Spleen (tissue), 11 donors: ENCODE results near the gene RUSC2. TPM values are rescaled to one million over a fixed set of nuclear protein-coding genes. Genes with fewer than 3 reads are reported as not detected.
"Not testable (repeated sequence)": the region's sequence is repeated elsewhere in the genome, so short reads cannot be mapped to it uniquely, and the experiment has no call there.

Experiments
- DNase-seq: peaks from one replicate; pipeline ENCODE4 v3.0.0-alpha.2; 2020
- H3K27ac ChIP-seq, 8 donors: fragments of 200-600 bp; sonication (generic) in 7 of 8; 1 replicate in 4 of 8; 2 replicates in 4 of 8; pipeline versions ENCODE4 v1.5.0 to v1.8.0; 2016 to 2021; ENCODE audit warnings: inconsistent platforms in 4 of 8, mild to moderate bottlenecking in 4 of 8, moderate library complexity in 1 of 8
- H3K27me3 ChIP-seq, 7 donors: fragments of 200-600 bp; sonication (generic) in 6 of 7; replicated peaks in 1 of 7; 1 replicate in 4 of 7; 2 replicates in 3 of 7; pipeline versions ENCODE4 v1.5.0 to v1.8.0; 2016 to 2021; ENCODE audit warnings: inconsistent platforms in 3 of 7, mild to moderate bottlenecking in 1 of 7
- H3K36me3 ChIP-seq, 6 donors: fragments of 200-600 bp; sonication (generic) in 5 of 6; 1 replicate in 4 of 6; 2 replicates in 2 of 6; pipeline versions ENCODE4 v1.5.0 to v1.8.0; 2016 to 2021; ENCODE audit warnings: inconsistent platforms in 2 of 6
- H3K4me1 ChIP-seq, 6 donors: fragments of 200-600 bp; sonication (generic) in 5 of 6; 1 replicate in 3 of 6; 2 replicates in 3 of 6; pipeline versions ENCODE4 v1.5.0 to v1.8.0; 2016 to 2021; ENCODE audit warnings: inconsistent platforms in 3 of 6
- H3K4me3 ChIP-seq, 8 donors: fragments of 200-600 bp; sonication (generic) in 7 of 8; 1 replicate in 4 of 8; 2 replicates in 4 of 8; pipeline versions ENCODE4 v1.5.0 to v1.8.0; 2016 to 2021; ENCODE audit warnings: inconsistent platforms in 4 of 8, mild to moderate bottlenecking in 4 of 8, moderate library complexity in 2 of 8
- H3K9me3 ChIP-seq, 8 donors: fragments of 200-600 bp; sonication (generic) in 7 of 8; 1 replicate in 4 of 8; 2 replicates in 4 of 8; pipeline versions ENCODE4 v1.5.0 to v1.8.0; 2016 to 2021; ENCODE audit warnings: inconsistent platforms in 4 of 8
- CTCF ChIP-seq, 11 experiments: fragments of 200-600 bp in 7 of 11; fragments of 450-650 bp in 4 of 11; sonication (generic) in 4 of 11; IDR thresholded peaks in 8 of 11; conservative IDR thresholded peaks in 3 of 11; 1 replicate in 7 of 11; 2 replicates in 4 of 11; pipeline versions ENCODE4 v1.4.0 to v1.8.0; 2016 to 2021; ENCODE audit warnings: antibody characterized with exemption in 11 of 11, inconsistent platforms in 4 of 11, mild to moderate bottlenecking in 1 of 11
- POLR2A ChIP-seq, 3 donors: fragments of 450-650 bp; IDR thresholded peaks; one replicate each; pipeline ENCODE4 v1.5.1; 2017; ENCODE audit warnings: antibody characterized with exemption in 3 of 3, mild to moderate bottlenecking in 1 of 3
- POLR2AphosphoS5 ChIP-seq, 3 donors: sonication (generic); formaldehyde crosslinking; IDR thresholded peaks; one replicate each; pipeline ENCODE4 v1.5.1; 2017; ENCODE audit warnings: antibody characterized with exemption in 3 of 3
- WGBS, 5 donors: extraction: QIAGEN DNeasy Blood & Tissue Kit in 3 of 5; methylation state at CpG; one replicate each; pipeline versions ENCODE4 v1.1.5 to v1.1.7; 2013 to 2018; 5-methylcytosine and 5-hydroxymethylcytosine counted together
- intact Hi-C: fragments of 100-400 bp; cut with DNase I; formaldehyde crosslinking; loops from one replicate; pipeline ENCODE4 v1.15.0; 2023; ENCODE audit warnings: low total_unique reads
- polyA plus RNA-seq, 3 donors: library from polyadenylated mRNA; stranded (reverse); fragments of 200-250 nt; gene quantifications; one replicate each; pipeline ENCODE4 v1.2.1, GENCODE V29; 2013
- total RNA-seq, 7 donors: library from RNA; depleted of rRNA in 3 of 7; stranded (reverse); fragments of >200 nt in 3 of 7; fragmentation: NEBNext Ultra II Directional in 4 of 7; extraction: Animal tissue kit (Norgen Biotek cat#: 25700) in 4 of 7; gene quantifications; one replicate each; pipeline versions ENCODE4 v1.1.0 to v1.2.1, GENCODE V29; 2016 to 2021
- donor health status: healthy with polysubstance abuse.
- donor health status: DM: no; HTN: no; CAD: no; lungs with moderate emphysema.
- donor health status: DM: no; HTN: no; CAD: no.
- donor health status: Bipolar disorder and iron deficiency.
- donor health status: healthy.
- donor health status: DM: no; HTN: no; CAD: no.
- donor health status: DM: yes; HTN: yes; CAD: no.

RUSC2 gene
- total and polyA plus RNA-seq, 10 donors = 2.5 to 41.9 (median 14.7) TPM

GRCh38 chr9:35495984-35496383 is 6.1 kb downstream of the RUSC2 start:
- intact Hi-C loops = loop anchor here (10.0 kb wide), 1 partner anchor 59 kb away; no protein-coding TSS in a partner anchor
- no peak overlapping the region for H3K27ac ChIP-seq
- no peaks in the 10 kb centered on the region for H3K36me3 ChIP-seq
- H3K4me3 ChIP-seq = no peak overlapping the region
- peaks cover 0 to 36% (median 13%) of the 10 kb centered on the region in 6 donors for H3K4me1 ChIP-seq
- TF ChIP-seq POLR2AphosphoS5 (IDR thresholded peaks at IDR 0.05) (no peak), CTCF (IDR thresholded peaks at IDR 0.05 in 8 of 11, conservative IDR thresholded peaks at IDR 0.05 in 3 of 11) (no peak), POLR2A (IDR thresholded peaks at IDR 0.05) (no peak)
- no peak for DNase-seq
- peaks cover 0 to 15% (median 0%) of the 10 kb centered on the region in 8 donors for H3K9me3 ChIP-seq
- peaks cover 0 to 7% (median 0%) of the 10 kb centered on the region in 7 donors for H3K27me3 ChIP-seq
- WGBS, 5 donors = 50 to 60% (median 55%) methylated on average over 10 of the region's 10 CpGs

- Histone ChIP-seq H3K4me1 (peaks cover 0 to 19% (median 0%) of the 10 kb centered on the region in 6 donors), H3K27ac (peak overlapping the region in 1 of 8 donors; percentile 55), H3K9me3 (peaks cover 0 to 12% (median 0%) of the 10 kb centered on the region in 8 donors)
- intact Hi-C loops = loop anchor here (10.0 kb wide), 1 partner anchor 57 kb away; no protein-coding TSS in a partner anchor
- not testable (repeated sequence) for H3K36me3 ChIP-seq, H3K27me3 ChIP-seq, H3K4me3 ChIP-seq, DNase-seq
- 86 to 94% (median 91%) methylated on average over 10 of the region's 10 CpGs for WGBS, 5 donors
Measured at GRCh38 chr9:35498245-35498644, 8.3 kb downstream of the RUSC2 start.

- no peak for DNase-seq
- WGBS, 5 donors = 79 to 86% (median 81%) methylated on average over 2 of the region's 2 CpGs
- Histone ChIP-seq H3K27me3 (no peaks in the 10 kb centered on the region), H3K27ac (peak overlapping the region in 6 of 8 donors; percentile 7 to 55 (median 46)), H3K4me3 (no peak overlapping the region), H3K4me1 (peaks cover 0 to 19% (median 0%) of the 10 kb centered on the region in 6 donors), H3K9me3 (peaks cover 0 to 11% (median 3%) of the 10 kb centered on the region in 8 donors), H3K36me3 (no peaks in the 10 kb centered on the region)
- intact Hi-C loops = loop anchor here (10.0 kb wide), 1 partner anchor 56 kb away; no protein-coding TSS in a partner anchor
- no peak for TF ChIP-seq CTCF (IDR thresholded peaks at IDR 0.05 in 8 of 11, conservative IDR thresholded peaks at IDR 0.05 in 3 of 11)
Measured at GRCh38 chr9:35499029-35499700, 9.3 kb downstream of the RUSC2 start.

- Histone ChIP-seq H3K4me3 (no peak overlapping the region), H3K27ac (peak overlapping the region in 4 of 8 donors; percentile 7 to 51 (median 30)), H3K9me3 (peaks cover 0 to 11% (median 3%) of the 10 kb centered on the region in 8 donors), H3K36me3 (no peaks in the 10 kb centered on the region), H3K4me1 (peaks cover 0 to 19% (median 0%) of the 10 kb centered on the region in 6 donors), H3K27me3 (no peaks in the 10 kb centered on the region)
- 67 to 86% (median 77%) methylated on average over 2 of the region's 2 CpGs for WGBS, 5 donors
- TF ChIP-seq POLR2AphosphoS5 (IDR thresholded peaks at IDR 0.05) (no peak), CTCF (IDR thresholded peaks at IDR 0.05 in 8 of 11, conservative IDR thresholded peaks at IDR 0.05 in 3 of 11) (no peak), POLR2A (IDR thresholded peaks at IDR 0.05) (no peak)
- intact Hi-C loops = loop anchor here (10.0 kb wide), 1 partner anchor 55 kb away; no protein-coding TSS in a partner anchor
- no peak for DNase-seq
Measured at GRCh38 chr9:35499701-35500030, 9.8 kb downstream of the RUSC2 start.
